NB4 (cell line): ENCODE results near the gene OTOP3.

Source experiments
- DNase-seq: peaks from one replicate; pipeline ENCODE4 v3.0.0; 2010; ENCODE audit warnings: low read depth
- H3K4me3 ChIP-seq: one replicate; pipeline ENCODE4 v1.5.1; 2011; ENCODE audit warnings: mild to moderate bottlenecking, low read depth, low read length, moderate library complexity
- MAX ChIP-seq: IDR thresholded peaks from 2 replicates; pipeline ENCODE4 v1.6.1; 2011; ENCODE audit warnings: low read depth, low read length
- MYC ChIP-seq: IDR thresholded peaks from 2 replicates; pipeline ENCODE4 v1.6.1; 2011; ENCODE audit warnings: low read depth, low read length
- POLR2A ChIP-seq: IDR thresholded peaks from 2 replicates; pipeline ENCODE4 v1.6.1; 2011; ENCODE audit warnings: mild to moderate bottlenecking; ENCODE audit not compliant: insufficient read length; ENCODE audit errors: extremely low read depth
- TF ChIP-seq, protein P1 (sequence below): IDR thresholded peaks from one replicate; pipeline ENCODE4 v1.5.1; 2012; ENCODE audit warnings: low read depth, low read length

The OTOP3 gene

DNA sequence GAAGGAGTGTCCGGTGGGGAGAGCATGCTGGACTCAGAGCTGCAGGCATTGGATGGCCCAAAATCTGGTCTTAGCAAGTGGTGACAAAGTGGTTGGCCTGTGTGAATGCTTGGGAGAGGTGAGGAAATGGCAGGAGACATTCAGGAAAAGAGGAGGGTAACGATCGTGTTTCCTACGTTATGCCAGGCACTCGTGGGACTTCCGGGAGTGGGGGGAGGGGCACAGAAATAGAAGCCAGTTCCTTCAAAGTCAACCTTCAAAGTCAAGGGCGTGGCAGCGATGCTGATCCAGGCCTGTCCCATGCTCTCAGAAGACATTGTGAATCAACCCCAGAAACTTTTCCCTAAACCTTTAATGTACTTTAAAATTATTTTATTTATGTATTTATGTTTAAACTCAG is 3.8 kb downstream of the OTOP3 start:
- DNase-seq: no peak
- TF ChIP-seq MAX (no peak), MYC (no peak), POLR2A (no peak)
- TF ChIP-seq, protein P1, sequence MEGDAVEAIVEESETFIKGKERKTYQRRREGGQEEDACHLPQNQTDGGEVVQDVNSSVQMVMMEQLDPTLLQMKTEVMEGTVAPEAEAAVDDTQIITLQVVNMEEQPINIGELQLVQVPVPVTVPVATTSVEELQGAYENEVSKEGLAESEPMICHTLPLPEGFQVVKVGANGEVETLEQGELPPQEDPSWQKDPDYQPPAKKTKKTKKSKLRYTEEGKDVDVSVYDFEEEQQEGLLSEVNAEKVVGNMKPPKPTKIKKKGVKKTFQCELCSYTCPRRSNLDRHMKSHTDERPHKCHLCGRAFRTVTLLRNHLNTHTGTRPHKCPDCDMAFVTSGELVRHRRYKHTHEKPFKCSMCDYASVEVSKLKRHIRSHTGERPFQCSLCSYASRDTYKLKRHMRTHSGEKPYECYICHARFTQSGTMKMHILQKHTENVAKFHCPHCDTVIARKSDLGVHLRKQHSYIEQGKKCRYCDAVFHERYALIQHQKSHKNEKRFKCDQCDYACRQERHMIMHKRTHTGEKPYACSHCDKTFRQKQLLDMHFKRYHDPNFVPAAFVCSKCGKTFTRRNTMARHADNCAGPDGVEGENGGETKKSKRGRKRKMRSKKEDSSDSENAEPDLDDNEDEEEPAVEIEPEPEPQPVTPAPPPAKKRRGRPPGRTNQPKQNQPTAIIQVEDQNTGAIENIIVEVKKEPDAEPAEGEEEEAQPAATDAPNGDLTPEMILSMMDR: no peak
- H3K4me3 ChIP-seq: no peak overlapping the region

DNA sequence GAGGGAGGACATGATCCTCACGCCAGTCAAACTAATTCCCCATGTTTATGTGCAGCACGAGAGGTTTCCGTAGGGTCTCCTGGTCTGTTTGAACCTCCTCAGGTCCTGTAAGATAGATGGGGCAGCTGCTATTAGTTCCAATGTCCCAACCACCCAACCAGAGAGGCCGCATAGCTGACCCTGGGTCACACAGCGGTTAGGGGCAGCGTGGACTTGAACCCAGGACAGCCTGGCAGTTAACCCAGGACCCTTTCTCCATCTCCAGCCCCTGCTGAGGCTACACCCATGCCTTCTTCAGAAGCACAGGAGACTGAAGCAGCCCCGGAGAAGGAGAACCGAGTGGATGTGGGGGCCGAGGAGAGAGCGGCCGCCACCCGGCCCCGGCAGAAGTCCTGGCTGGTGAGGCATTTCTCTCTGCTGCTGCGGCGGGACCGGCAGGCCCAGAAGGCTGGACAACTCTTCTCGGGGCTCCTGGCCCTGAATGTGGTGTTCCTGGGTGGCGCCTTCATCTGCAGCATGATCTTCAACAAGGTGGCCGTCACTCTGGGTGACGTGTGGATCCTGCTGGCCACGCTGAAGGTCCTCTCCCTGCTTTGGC is 5.5 kb downstream of the OTOP3 start:
- no peak for DNase-seq
- no peak overlapping the region for H3K4me3 ChIP-seq
- TF ChIP-seq MYC: no peak
- TF ChIP-seq, protein P1: no peak
- TF ChIP-seq MAX: no peak
- TF ChIP-seq POLR2A: no peak

DNA sequence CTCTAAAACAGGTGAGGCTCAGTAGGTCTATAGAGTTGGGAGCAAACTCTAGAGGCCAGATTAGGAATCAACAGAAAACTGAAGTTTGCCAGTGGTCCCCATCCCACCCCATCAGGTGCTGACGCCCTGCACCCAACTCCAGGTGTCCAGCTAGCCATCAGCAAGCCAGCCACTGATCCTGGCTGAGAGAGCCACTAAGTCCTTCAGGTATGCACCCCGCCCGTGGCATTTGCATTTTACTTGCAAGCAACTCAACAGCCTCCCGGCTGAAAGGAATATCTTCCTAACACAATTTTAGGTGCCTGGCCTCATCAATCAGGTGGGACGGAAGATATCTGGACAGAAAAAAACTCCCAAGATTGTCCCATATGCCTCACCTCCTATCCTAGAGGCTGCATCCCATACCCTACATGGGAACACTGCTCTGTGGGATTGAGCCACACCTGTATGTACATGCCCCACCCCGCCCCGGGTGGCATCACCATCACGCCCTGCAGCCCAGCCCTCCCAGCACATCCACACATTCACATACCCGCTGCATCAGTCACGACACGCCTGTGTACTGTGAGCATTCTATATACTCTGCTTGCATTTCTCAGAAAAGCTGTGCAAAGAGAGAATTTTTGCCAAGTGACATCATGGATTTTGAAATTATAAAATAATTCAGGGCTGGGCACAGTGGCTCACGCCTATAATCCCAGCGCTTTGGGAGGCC is 8.3 kb downstream of the OTOP3 start:
- no peak for DNase-seq

DNA sequence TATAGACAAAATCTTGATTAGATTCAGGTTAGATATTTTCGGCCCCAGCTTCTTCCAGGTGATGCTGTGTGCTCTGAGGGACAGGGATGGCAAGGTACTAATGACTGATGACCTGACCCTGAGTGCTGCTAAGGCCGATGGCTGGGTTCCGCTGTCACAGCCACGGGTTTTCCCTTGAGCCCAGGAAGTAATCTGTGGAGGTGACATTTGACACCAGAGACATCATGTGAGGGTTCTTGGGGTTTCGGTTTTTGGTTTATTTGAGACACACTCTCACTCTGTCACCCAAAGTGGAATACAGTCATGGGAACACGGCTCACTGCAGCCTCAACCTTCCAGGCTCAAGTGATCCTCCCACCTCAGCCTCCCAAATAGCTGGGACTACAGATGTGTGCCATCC is 9.8 kb downstream of the OTOP3 start:
- TF ChIP-seq, protein P1: no peak
- no peak for TF ChIP-seq MAX
- no peak for TF ChIP-seq POLR2A
- TF ChIP-seq MYC: no peak
- no peak overlapping the region for H3K4me3 ChIP-seq
- DNase-seq: no peak

More for the DNA sequence above, 8.3 kb downstream of the OTOP3 start:
- no peak for TF ChIP-seq POLR2A
- TF ChIP-seq, protein P1: no peak
- no peak for TF ChIP-seq MAX
- no peak for TF ChIP-seq MYC
- no peak overlapping the region for H3K4me3 ChIP-seq

DNA sequence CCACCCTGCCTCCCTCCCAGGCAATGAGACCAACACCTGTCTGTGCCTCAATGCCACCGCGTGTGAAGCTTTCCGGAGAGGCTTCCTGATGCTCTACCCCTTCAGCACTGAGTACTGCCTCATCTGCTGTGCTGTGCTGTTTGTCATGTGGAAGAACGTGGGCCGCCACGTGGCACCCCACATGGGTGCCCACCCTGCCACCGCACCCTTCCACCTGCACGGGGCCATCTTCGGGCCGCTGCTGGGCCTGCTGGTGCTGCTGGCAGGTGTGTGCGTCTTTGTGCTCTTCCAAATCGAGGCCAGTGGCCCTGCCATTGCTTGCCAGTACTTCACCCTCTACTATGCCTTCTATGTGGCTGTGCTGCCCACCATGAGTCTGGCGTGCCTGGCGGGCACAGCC is 10.9 kb downstream of the OTOP3 start:
- TF ChIP-seq, protein P1: no peak
- no peak for TF ChIP-seq MAX
- no peak for TF ChIP-seq POLR2A
- TF ChIP-seq MYC: no peak
- H3K4me3 ChIP-seq: no peak overlapping the region
- no peak for DNase-seq
